NCI-H748 (cell line): Measurements from ENCODE around the gene NDST4.
"Not testable (repeated sequence)": the region's sequence is repeated elsewhere in the genome, so short reads cannot be mapped to it uniquely, and the experiment has no call there.

Experiments
- DNase-seq: peaks from one replicate; lab custom pipeline; 2025; ENCODE audit not compliant: unreplicated experiment; lab: John Stamatoyannopoulos, UW

Gene NDST4

DNA sequence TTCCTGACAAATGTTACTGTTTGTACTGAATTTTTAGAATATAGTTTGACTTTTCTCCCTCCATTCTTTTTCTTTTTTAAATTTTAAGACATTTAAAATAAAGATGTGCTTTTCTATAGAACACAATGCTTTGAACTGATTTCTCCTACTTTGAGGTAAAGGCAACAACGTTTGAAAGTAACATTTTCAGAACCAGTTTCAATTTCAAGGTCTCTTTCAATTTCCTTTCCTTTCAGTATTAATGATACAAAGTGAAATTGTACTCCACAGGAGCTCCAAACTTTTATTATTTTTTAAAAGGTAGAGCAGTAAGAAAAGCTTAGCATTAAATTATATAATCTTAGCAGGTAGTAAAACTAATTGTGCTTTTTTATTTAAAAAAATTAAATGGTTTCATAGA, 54.9 kb downstream of the NDST4 start:
- no peak for DNase-seq

DNA sequence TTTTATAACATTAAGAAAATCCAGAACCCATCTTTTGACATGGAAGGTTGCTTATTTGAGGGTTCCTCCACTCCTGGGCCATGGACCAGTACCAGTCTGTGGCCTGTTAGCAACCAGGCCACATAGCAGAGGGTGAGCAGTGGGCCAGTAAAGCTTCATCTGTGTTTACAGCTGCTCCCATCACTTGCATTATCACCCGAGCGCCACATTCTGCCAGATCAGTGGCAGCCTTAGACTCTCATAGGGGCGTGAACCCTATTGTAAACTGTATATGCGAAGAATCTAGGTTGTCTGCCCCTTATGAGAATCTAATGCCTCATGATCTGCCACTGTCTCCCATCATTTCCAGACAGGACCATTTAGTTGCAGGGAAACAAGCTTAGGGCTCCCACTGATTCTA, 58.6 kb downstream of the NDST4 start:
- peak; percentile 69 for DNase-seq

DNA sequence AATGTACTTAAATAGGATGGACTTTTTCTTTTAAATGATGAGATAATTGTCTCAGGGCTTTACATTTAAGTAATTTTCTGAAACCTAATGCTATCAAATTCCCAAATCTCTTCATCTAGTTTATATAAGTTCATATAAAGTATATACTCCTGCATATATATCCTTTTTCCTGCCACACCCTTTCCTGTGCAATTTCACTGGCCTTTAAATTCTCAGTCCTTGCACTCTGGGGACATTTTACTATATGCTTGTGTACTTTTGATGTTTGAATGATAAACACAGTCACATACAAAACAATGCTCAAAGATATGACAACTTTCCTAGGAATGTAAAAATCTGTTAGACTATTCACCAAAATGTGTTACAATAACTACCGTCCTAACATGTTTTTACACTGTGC, 60.1 kb downstream of the NDST4 start:
- no peak for DNase-seq

DNA sequence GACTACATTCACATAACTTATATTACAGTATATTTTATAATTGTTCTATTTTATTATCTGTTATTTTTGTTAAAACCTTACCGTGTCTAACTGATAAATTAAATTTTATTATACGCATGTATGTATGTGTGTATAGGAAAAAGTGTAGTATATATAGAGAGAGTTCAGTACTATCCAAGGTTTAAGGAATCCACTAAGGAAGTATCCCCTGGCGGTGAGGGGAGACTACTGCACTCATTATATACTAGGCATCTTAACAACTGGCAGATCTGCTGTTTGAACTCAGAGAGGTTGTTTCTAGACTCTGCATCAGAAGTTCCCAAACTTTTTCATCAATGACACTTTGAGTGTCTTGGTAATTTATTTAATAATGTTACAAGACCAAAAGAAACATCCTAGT, 70.9 kb downstream of the NDST4 start:
- DNase-seq: no peak

DNA sequence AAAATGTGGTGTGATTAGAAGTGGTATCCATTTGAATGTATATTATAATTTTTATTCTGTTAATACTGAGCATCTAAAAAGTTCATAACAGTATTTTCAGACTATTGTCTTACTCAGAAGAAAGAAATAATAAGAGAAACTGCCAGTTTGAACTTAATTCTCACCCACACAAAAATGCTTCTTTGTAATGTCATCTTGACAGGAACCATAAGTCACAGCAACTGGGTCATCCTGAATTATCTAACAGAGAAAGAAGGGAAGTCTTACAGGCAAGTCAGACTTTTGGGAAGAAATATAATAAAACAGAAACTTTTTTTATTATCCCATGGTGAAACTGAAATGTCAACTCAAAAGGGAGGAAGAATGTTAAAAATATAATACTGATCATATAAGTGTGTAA, 83.1 kb downstream of the NDST4 start:
- DNase-seq: no peak

DNA sequence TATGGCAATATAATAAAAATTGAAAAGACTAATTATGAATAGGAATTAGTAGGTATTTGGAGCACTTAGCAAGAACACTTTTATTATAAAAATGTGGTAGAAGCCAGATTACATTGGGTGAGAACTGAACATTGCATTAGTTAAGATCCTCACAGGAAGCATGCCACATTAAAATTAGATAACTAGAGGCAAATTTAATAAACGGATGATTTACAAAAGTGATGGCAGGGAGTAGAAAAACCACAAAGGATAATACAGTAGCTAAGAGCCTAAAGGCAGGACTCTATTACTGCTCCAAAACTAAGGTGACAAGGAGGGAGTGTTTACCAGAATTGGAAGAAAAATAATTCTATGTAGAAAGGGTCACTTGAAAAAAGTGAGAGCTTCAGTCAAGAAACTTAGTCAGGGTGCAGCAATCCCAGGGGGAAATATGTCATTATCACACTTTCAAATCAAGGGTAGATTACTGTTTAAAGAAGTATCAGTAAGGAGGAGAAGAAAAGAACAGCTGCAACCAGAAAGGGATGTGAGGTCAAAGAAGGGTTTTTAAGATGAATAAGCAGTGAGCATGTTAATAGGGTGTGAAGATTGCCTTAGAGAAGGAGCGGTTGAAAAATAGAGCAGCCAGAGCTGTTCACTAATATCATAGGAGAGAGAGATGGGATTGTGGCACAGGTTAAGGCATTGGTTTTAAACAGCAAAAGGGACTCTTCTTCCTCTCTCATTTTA, 84.6 kb downstream of the NDST4 start:
- DNase-seq: no peak

DNA sequence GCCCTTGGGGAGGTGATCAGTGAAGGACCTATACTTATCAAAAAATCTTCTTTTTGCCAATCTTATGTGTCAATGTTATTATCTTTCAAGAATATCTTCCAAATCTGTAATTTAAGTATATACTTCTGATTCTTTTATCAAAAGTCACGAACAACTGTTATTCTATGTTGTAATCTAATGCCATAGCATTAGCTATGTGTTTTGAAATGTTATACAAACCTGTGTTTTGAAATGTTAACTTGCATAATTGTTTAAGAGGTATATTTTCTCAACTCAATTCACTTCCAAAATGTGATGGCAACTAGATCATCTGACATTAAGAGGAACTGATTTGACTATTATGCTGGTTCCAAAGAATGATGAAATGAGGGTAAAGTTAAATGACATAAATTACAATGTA, 113.5 kb downstream of the NDST4 start:
- no peak for DNase-seq

DNA sequence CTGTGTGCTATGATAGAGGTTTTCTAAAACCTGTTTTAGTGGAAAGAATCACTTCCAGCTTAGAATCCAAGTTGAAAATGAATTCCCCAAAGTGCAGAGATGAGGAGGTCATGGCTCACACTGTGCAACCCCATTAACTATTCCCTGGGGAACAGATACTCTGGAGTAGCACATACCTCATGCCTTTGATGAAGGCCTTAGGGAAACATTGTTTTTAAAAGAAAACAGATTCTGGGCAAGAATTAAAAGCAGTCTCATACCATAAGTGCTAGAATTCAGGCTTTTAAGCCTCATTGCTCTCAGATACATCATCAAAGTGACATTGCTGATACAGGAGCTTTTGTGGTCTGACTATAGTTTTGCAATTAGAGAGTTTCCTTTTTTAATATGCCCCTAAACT, 115.1 kb downstream of the NDST4 start:
- DNase-seq: no peak

DNA sequence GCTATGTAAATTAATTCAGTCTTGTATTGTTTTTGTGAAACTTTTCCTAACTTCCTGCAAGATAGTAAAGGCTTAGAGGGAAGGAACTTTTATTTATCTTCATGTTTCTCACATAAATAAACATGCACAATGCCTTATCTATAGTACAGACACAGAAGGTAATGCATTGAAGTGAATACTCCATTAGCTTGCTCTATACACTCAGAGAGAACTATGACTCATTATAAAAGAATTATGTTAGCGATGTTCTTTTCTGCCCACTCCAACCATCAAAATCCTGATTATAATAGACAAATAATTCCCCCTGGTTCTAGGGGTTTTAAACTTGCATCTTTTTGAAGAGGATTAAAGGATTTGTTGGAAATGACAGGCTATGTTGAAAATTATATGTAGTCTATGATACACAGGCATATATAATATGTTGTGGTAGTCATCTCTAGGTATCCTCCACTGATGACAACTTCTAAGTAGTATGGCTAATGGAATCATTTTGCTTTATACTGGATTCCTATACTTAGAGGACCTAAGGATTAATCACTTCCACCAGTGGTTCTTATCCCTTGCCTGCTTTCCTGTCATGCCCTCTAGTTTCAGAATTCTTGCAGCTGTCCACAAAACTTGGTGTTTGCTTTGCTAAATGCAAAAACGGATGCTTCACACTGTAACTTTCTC, 115.7 kb downstream of the NDST4 start:
- no peak for DNase-seq

DNA sequence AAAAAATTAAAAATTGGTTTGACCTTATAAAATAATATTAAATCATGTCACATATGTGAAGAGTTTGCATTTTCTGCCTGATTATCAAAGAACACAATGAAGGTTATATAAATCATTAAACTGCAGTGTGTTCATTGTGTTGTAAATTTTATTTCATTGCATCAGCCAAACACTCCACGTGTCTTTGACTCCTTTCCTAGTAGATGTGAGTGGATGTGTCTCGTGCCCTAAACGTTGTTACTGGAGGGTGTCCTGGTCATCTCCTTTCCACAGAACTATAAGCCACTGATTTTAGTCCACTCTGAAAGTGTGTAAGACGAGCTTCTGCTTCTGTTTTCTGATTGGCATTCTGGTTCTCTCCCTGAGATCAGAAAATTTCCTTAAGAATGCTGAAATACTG, 127.3 kb downstream of the NDST4 start:
- DNase-seq: no peak

DNA sequence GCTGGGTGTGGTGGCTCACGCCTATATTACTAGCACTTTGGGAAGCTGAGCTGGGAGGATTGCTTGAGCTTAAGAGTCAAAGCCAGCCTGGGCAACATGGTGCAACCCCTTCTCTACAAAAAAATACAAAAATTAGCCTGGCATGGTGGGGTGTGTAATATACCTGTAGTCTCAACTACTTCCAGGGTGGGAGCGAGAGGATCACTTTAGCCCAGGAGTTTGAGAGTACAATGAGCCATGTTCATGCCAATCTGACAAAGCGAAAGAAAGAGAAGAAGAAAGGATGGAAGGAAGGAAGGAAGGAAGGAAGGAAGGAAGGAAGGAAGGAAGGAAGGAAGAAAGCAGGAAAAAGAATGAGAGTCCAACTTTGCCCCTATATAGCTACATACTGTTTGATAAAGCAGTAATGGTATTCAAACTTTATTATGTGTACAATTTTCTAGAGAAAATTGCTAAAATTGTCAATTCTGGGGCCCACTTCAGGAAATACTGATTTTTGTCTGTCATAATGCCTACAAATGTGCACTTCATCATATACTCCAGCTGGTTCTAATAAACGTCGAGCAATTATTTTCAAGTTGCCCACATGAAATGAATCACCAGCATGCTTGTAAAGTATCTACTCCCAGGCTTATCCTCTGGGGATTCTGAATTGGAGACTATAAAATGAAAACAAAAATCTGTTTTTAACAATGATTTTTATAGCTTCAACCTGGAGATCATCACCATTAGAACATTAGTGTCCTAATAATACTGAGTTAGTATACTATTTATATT, 132.3 kb downstream of the NDST4 start:
- no peak for DNase-seq

DNA sequence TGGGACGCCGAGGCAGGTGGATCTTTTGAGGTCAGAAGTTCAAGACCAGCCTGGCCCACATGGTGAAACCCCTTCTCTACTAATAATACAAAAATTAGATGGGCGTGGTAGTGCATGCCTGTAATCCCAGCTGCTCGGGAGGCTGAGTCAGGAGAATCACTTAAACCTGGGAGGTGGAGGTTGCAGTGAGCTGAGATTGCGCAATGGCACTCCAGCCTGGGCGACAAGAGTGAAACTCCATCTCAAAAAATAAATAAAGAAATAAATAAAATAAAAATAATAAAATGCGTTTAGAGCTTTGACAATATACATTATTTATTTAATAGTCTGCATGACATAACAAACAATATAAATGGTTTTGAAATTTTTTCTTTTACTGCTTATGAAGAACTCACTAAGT, 133.0 kb downstream of the NDST4 start:
- DNase-seq: not testable (repeated sequence)

DNA sequence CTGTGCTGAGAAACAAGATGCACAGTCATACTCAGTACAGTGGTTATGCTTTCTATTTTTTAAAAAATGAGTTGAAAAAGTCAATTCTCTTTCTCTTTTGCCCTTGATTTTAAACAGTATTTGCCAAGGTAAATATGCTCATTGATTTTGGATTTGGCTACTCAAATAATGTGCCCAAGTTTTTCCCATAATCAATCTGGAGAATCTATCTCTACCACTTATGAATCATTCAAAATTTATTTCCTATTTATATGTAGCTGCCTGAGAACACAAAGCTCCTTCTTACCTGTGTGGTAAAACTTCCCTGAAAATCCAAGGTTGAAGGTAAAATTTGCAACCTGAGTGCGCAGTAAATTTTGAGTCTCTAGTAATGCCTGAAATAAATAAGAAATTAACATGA, 136.5 kb downstream of the NDST4 start:
- DNase-seq: no peak

DNA sequence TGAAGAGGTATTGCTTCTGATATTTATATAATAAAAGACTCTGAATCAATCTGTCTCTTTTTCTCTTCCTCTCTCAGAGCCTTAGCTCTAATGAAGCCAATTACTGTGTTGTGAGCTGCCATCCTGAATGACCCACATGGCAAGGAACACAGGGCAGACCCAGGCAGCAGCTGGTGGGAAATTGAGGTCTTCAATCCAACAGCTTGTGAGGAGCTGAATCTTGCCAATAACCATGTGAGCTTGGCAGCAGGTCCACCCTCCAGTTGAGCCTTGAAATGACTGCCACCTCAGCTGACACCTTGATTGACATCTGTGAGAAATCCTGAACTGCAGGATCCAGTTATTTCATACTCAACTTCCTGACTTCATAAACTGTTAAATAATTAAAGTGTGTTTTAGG, 149.4 kb downstream of the NDST4 start:
- no peak for DNase-seq

DNA sequence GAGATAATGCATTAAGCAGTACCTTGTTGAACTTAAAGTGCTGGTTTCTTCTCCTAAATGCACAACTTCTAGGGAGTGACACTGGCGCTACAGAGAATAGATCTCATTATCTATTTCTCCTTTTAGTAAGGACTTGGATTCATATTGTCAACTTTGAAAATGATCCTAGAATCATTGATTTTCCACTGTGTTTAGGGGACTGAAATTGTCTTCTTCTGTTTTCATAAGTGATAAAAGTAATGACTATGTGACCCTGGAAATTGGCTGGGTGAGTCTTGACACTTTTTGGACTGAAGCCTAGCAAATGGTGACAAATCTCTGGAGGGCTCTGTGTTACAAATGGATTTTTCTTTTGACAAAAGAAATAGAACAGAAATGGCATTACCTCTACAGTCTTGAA, 167.8 kb downstream of the NDST4 start:
- DNase-seq: no peak

DNA sequence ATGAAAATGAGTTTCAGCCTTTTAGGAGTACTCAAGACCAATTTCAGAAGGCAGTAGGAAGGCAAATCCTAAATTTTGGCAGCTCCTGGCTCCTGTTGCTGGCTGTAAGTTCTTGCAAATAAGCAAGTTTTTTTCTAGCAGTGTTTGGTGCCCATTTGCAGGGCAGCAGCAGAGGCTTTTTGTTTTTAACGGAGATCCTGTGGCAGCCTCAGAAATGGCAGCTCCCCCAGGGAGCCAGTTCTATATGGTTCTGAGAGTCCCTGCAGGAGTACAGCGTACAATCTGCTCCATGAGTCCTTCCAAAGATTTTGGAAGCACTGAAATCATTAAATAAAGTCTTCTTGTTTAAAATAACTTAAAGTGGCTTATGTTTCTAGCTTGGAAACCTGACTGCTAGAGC, 171.9 kb downstream of the NDST4 start:
- no peak for DNase-seq

DNA sequence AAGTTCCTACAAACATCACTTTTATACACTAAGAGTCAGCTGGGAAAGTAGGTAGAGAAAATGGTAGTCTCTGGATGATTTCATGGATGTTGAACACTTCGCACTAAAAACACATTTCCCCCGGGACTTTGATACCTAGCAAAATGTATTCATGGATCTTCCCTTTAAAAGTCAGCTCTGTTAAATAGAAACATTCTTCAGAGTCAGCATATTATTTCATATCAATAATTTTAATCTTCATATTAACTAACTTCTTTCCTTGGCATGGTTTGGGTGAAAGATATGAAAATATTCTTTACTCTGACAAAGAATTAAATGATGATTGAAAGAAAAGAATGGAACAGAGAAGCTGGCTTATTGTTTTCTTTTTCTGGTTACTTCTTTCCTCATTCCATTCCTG, 185.5 kb downstream of the NDST4 start:
- DNase-seq: no peak

DNA sequence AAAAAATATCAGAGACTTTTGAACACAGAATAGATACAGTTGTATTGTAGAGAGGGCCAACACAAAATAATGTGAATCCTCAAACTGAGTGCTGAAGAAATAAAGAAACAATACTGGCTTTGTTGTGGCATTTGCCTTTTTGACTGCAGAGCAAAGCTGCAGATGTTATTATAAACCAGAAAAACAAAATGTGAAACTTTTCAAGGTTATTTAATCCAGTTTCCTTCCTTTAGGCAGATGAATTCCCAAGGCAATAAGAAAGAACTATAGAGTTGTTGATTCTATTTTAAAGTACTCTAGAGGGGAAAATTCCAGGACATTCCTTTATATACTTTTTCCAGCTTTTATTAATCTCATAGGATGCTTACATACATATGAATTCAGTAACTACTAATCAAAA, 186.8 kb downstream of the NDST4 start:
- DNase-seq: no peak

DNA sequence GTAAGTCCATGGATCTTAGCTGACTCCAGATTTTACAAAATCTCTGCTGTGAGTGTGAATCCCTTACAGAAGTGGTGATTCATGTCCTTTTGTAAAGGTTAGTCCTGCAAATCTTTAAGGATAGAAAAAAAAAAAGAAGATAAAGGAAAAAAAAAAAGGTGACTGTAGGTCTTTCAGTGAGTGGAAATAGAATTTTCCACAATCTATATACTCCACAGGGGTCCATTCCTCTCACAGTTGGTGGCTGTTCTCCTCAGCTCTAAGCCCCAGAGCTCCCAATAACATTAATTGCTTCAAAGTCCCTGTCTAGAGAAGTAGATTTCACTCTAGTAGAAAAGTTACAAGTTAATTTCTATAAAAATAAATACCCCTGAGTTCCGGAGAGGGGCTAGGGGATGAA, 189.1 kb downstream of the NDST4 start:
- no peak for DNase-seq

DNA sequence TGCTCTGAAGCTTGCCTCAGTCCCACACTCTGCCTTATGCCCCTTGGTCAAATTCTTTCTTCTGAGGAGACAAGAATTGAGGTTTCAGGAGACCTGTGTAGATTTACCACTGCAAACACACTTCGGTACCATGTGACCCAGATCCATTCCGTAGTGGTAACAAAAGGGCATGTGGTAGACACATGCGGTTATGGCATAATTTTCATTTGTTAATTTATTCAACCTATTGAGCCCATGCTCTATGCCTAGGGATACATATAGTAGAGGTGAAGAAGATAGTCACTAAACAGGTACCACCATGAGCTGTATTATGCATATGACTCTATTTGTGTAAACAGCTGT, 190.9 kb downstream of the NDST4 start:
- DNase-seq: peak; percentile 82

DNA sequence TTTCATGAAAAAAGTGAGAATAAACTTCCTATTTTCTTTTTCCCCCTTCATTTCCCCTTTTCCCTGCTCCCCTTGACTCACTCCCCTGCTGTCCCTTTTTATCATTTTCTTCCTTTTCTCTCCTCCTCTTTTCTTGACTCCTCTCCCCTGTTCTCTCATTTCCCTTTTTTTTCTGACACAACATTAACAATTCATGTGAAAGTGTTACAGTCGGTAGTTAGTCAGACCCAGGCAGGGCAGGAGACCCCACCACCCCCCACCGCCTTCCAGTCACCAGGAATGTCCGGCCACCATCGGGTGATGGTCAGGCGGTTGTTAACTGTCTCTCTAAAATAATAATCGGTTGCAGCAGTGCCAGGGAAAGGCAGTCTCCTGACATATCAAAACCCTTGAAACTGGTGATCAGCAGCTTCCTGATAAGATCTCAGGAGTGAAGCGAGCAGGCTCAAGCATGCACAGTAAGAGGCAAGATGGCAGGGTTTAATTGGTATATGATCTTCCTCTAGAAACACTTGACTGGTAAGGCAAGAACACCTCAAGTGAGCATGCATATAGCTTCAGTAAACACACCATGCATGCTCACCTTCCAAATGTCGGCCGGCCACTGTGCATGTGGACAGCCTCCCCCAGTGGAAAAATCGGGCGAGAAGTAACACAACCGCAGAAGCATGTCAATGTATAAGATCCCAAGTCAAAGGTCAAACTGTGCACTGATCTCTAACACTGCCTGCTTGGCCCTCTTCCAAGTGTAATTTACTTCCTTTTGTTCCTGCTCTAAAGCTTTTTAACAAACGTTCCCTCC, 191.4 kb downstream of the NDST4 start:
- peak; percentile 91 for DNase-seq

DNA sequence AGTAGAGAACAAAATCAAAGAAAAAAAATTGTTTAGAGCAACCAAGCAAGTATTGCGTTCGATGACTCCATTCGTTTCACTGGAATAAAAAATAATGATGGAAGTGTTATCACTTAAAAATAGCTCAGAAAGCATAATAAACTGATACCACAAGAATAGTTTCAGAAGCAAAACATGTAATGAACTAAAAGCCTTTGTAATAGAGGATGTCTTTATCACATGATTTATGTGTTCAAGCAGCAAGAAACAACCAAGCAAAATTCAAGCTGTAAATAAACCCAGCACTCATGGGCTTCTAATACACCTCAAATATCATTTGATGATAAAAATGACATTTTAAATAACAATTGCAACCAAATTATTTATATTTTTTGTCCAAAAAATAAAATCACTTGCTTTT, 192.2 kb downstream of the NDST4 start:
- no peak for DNase-seq
